DMS53 (cell line): ENCODE data around the gene GJB4.
"Not testable (repeated sequence)": the region's sequence is repeated elsewhere in the genome, so short reads cannot be mapped to it uniquely, and the experiment has no call there.

Experiments
- DNase-seq: peaks from one replicate; lab custom pipeline; 2025; lab: John Stamatoyannopoulos, UW

Gene GJB4

DNA sequence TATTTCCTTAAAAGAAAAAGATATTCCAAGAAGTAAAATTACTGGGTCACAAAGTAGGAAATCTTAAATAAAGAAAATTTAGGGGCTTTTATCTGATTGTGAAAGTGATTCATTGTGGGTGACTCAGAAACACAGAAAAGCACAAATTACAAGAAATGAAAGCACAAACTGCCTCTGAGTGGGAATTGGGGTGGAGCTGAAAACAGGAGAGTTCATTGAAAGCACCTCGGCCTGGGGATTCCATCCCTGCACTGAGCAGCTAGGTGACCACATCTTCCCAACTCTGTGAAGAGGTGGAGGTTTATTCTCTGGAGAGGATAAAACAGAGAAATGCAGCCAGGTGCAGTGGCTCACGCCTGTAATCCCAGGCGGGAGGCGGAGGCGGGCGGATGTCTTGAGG, 40.7 kb downstream of the GJB4 start:
- no peak for DNase-seq

DNA sequence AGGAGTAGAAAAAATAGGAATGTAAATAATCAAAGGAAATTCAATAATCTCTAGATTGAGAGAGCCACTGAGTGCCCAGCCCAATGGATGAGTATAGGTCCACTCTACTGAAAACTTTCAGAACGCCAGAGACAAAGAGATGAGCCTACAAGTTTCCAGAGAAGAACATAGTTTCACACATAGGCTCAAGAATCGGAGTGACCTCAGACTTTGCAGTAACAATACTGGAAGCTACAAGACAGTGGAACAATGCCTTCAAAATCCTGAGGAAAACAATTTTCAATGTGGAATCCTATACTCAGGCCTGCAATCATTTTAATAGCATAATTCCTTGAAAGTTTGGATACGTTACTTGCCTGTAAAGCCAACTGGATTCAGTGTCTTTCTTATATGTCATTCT, 44.2 kb downstream of the GJB4 start:
- DNase-seq = no peak

DNA sequence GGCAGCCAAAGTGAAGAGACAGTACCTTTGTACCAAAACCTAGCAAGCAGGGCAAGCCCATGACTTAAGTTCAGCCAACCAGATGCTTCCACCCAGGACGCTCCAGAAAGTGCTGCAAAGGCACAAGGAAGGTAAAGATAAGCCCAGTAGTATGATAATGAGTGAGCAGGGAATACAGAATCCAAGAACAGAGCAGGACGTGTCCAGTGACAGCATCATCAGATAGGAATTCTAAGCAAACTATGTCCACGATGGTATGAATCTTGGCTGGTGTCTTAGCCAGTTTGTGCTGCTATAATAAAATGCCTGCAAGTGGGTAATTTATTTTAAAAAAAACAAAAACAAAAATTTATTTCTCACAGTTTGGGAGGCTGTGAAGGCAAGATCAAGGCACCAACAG, 46.9 kb downstream of the GJB4 start:
- no peak for DNase-seq

DNA sequence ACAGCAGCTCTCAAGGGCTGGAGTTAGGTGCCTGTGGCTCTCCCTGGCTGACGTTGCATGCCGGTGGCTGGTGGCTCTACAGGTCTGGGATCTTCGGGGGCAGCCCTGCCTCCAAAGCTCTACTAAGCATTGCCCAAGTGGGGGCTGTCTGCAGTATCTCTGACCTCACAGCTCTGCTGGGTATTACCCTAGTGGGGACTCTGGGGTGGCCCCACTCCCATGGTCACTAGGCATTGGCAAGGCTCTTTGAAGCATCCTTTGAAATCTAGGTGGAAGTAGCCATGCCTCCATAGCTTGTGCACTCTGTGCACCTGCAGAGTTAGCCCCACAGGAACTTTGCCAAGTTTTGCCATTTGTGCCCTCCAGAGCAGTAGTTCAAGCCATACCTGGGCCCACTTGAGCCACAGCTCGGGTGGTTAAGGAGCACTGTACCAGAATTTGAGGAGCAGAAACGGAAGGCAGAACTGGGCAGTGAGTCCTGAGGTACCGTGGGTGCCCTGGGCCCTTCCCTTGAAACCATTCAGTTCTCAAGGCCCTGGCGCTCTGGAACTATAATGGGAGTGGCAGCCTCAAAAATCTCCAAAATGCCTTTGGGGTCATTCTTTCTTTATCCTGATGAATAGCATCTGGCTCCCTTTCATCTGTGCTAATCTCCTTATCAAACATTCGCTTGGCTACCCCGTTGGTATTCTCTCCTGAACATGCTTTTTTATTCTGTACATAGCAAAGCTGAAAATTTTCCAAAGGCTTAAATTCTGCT, 48.7 kb downstream of the GJB4 start:
- no peak for DNase-seq

DNA sequence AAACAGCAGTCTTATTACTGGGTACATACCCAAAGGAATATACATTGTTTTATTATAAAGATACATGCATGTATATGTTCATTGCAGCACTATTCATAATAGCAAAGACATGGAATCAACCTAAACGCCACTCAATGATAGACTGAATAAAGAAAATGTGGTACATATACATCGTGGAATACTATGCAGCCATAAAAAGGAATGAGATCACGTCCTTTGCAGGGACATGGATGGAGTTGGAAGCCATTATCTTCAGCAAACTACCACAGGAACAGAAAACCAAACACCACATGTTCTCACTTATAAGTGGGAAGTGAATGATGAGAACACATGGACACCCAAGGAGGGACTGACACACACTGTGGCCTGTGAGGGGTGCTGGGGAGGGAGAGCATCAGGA, 51.2 kb downstream of the GJB4 start:
- DNase-seq = not testable (repeated sequence)
